ENCODE results near the gene TNNT1.
"Not testable (repeated sequence)": the region's sequence is repeated elsewhere in the genome, so short reads cannot be mapped to it uniquely, and the experiment has no call there.

Gene TNNT1

GRCh38 chr19:55149078-55150003 is at the start of gene TNNT1:
TSS of gene TNNT1 (minus strand) at chr19:55149206. CDS start at chr19:55147157, 2,049 bp downstream.
- DNase-seq (ENCODE audit: low spot score), result no peak

- no peak for DNase-seq (ENCODE audit: low spot score)
Observed at GRCh38 chr19:55198651-55199050, 49.6 kb upstream of the TNNT1 start.

- no peak for DNase-seq (ENCODE audit: low spot score)
Observed at GRCh38 chr19:55197528-55197927, 48.5 kb upstream of the TNNT1 start.

GRCh38 chr19:55196803-55197202 is 47.8 kb upstream of the TNNT1 start:
- DNase-seq (ENCODE audit: low spot score), result no peak

- no peak for DNase-seq (ENCODE audit: low spot score)
Observed at GRCh38 chr19:55193481-55193880, 44.5 kb upstream of the TNNT1 start.

- no peak for DNase-seq (ENCODE audit: low spot score)
Observed at GRCh38 chr19:55189403-55189835, 40.4 kb upstream of the TNNT1 start.

GRCh38 chr19:55188625-55189024 is 39.6 kb upstream of the TNNT1 start:
- no peak for DNase-seq (ENCODE audit: low spot score)

- no peak for DNase-seq (ENCODE audit: low spot score)
Observed at GRCh38 chr19:55186080-55186479, 37.1 kb upstream of the TNNT1 start.

- DNase-seq (ENCODE audit: low spot score), result no peak
Observed at GRCh38 chr19:55181740-55182139, 32.7 kb upstream of the TNNT1 start.

GRCh38 chr19:55179606-55180484 is 30.8 kb upstream of the TNNT1 start, which contains the start of gene SYT5:
TSS of gene SYT5 (minus strand) at chr19:55180289. CDS start at chr19:55179041, 1,248 bp downstream.
- DNase-seq (ENCODE audit: low spot score), result no peak

GRCh38 chr19:55178781-55179599 is 30.0 kb upstream of the TNNT1 start:
- no peak for DNase-seq (ENCODE audit: low spot score)

GRCh38 chr19:55176076-55176475 is 27.1 kb upstream of the TNNT1 start:
- DNase-seq (ENCODE audit: low spot score), result no peak

GRCh38 chr19:55175117-55175867 is 26.3 kb upstream of the TNNT1 start:
- DNase-seq (ENCODE audit: low spot score), result no peak

- no peak for DNase-seq (ENCODE audit: low spot score)
Observed at GRCh38 chr19:55174425-55175116, 25.6 kb upstream of the TNNT1 start.

GRCh38 chr19:55173714-55174409 is 24.9 kb upstream of the TNNT1 start:
- no peak for DNase-seq (ENCODE audit: low spot score)

- DNase-seq (ENCODE audit: low spot score), result no peak
Observed at GRCh38 chr19:55173186-55173713, 24.2 kb upstream of the TNNT1 start.

- no peak for DNase-seq (ENCODE audit: low spot score)
Observed at GRCh38 chr19:55172741-55173140, 23.7 kb upstream of the TNNT1 start.

GRCh38 chr19:55172318-55172717 is 23.3 kb upstream of the TNNT1 start:
- not testable (repeated sequence) for DNase-seq (ENCODE audit: low spot score)

GRCh38 chr19:55171440-55171839 is 22.4 kb upstream of the TNNT1 start:
- DNase-seq (ENCODE audit: low spot score), result no peak

Data from left forelimb (tissue), 1 donor.